GM12875 (cell line): ENCODE results near the gene TMC1.
"Not testable (repeated sequence)": the region's sequence is repeated elsewhere in the genome, so short reads cannot be mapped to it uniquely, and the experiment has no call there.

Source experiments
- H3K4me3 ChIP-seq: one replicate; pipeline ENCODE4 v1.5.1; 2011; ENCODE audit warnings: low read depth, low read length, control low read depth
- TF ChIP-seq, protein P1 (sequence below): IDR thresholded peaks from 2 replicates; pipeline ENCODE4 v1.5.1; 2011; ENCODE audit warnings: low read depth, mild to moderate bottlenecking, control low read depth, inconsistent platforms, low read length, moderate library complexity, borderline replicate concordance; ENCODE audit not compliant: insufficient read depth

Gene TMC1

DNA sequence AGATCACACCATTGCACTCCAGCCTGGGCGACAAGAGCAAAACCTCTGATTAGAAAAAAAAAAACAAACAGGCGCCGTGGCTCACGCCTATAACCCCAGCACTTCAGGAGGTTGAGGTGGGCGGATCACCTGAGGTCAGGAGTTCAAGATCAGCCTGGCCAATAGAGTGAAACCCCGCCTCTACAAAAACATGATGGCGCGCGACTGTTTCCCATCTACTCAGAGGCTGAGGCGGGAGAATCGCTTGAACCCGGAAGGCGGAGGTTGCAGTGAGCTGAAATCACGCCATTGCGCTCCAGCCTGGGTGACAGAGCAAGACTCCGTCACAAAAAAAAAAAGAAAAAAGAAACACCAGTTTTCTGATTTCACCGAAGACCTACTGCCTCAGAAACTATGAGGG, at the start of gene TMC1:
Gene TMC1, plus strand, starts transcription at position 193 of the 400 bp plus-strand sequence. CDS start 127,041 bp downstream, outside the sequence.
- not testable (repeated sequence) for H3K4me3 ChIP-seq

DNA sequence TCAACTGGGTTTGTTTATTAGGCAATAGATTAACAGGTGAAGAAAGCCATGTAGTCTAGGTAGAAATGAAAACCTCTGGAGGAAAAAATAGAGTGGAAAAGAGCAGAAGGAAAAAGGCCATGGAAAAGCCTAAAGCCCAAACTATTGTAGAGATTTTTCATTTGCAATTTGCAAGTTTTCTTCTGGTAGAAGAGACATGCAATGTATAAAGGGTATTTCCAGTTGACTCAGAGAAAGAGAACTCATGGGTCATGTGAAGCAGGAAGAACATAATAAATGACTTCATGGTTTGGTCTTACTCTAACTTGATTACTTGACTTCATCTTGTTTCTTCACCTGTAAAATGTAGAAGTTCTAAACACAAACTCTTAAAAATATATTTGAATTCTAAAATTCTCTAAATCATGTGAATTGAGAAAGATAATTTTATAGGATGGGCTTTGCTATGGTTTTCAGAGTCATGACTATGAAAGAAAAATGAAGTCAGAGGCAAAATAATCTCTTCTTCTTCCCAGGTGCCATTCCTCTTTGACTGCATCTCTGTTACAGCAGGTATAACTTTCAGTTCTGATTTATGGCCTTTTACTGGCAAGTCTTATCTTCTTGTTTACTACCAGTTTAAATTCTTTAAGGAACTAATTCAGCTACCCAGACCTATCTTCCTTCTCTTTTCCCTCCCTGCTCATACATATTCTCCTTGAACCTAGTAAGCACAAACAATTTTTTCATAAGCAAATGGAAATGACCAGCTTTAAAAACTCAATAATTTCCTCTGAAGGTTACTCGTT, 47.7 kb upstream of the TMC1 start:
- H3K4me3 ChIP-seq: no peak overlapping the region
- TF ChIP-seq, protein P1, sequence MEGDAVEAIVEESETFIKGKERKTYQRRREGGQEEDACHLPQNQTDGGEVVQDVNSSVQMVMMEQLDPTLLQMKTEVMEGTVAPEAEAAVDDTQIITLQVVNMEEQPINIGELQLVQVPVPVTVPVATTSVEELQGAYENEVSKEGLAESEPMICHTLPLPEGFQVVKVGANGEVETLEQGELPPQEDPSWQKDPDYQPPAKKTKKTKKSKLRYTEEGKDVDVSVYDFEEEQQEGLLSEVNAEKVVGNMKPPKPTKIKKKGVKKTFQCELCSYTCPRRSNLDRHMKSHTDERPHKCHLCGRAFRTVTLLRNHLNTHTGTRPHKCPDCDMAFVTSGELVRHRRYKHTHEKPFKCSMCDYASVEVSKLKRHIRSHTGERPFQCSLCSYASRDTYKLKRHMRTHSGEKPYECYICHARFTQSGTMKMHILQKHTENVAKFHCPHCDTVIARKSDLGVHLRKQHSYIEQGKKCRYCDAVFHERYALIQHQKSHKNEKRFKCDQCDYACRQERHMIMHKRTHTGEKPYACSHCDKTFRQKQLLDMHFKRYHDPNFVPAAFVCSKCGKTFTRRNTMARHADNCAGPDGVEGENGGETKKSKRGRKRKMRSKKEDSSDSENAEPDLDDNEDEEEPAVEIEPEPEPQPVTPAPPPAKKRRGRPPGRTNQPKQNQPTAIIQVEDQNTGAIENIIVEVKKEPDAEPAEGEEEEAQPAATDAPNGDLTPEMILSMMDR: no peak

DNA sequence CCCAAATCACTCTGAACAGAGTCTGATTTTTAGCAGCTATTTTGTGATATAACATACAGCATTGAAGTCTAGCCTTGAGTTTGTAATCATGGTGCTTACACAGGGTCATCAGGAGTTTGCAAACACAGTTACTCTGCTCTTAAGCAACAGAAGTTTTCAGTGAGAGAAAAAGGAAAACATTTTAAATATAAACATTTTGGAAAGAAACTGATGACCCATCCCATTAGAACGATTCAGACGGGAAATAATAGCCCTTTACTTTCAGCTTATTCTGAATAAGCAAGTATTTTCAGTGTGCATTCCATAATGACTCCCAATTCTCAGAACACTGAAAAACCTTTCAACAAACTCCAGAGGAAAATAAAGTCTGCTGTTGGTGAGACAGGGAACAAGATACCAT, 46.7 kb upstream of the TMC1 start:
- H3K4me3 ChIP-seq: no peak overlapping the region
- TF ChIP-seq, protein P1: no peak

DNA sequence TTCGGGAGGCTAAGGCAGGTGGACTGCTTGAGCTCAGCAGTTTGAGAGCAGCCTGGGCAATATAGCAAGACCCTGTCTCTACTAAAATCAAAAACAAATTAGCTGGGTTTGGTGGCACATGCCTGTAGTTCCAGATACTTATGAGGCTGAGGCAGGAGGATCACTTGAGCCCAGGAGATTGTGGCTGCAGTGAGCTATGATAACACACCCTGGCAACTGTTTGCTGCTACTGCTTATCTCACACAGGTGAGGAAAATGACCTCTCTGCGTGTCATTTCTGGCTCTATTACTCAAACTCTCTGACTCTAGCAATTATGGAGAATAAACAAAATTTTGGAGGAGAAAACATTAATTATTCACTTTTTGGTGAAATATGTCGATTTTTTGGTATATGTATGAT, 45.3 kb upstream of the TMC1 start:
- H3K4me3 ChIP-seq: no peak overlapping the region

DNA sequence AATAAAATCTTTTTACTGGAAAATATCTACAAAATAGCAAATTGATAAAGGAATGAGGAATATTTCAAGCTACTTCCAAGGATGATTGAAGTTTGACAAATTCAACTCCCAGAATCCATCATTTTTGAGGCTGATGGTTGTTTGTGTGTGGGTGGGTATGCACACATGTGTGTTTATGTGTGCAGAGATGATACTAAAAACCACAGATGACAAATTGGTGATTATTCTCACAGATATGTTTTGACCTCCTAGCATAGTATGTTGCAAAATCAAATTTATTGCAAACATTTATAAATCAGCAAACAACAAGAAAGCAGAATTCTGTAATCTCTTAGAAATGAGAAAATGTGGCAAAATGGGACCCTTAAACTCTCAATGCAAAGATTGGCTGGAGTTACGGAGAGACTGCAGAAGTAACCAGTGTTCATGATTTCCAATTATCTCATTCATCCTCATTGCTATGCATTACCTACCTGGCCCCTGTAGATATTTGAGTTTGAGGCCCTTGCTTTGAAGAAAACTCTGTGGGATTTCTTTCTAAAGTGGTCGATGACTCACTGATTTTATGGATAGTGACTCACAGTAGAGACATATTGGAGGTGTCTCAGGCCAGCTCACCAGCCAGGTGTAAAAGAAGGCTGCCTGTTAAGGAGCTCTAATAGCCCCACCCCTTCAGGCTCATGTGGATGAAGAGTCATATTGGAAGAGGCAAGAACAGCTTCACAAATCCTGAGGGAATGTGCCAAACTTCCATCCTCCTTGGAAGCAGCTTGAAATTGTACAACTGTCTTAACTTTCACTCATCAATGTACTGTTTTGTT, 44.6 kb upstream of the TMC1 start:
- H3K4me3 ChIP-seq: no peak overlapping the region
- TF ChIP-seq, protein P1: no peak

More for the DNA sequence above, 45.3 kb upstream of the TMC1 start:
- TF ChIP-seq, protein P1: no peak

DNA sequence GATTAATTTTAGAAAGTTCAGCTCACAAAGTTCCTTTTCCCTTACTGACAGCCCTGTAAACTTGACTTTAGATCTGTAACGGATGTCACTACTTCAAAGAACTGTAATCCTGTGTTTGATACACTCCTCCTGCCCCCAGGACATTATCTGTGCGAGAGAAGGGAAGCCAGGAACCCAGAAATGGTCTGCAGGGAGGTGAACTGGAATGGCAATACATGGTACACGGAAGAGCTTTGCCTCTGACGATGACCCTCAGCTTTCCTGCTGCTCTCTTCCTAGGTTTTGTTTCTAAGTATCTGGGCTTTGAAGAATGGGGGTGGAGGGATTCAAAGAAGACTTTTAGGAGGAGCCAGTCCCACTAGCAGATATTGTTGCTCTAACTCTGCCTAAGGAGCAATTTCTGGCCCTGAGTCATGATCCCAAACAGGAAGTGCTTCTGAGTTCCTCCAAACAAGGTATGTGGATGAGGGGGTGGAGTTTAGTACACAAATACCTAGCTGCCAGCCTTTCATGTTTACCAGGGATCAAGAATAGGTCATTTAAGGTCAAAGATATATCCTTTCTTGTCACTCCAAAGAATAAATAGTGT, 43.4 kb upstream of the TMC1 start:
- H3K4me3 ChIP-seq: no peak overlapping the region
- TF ChIP-seq, protein P1: no peak

DNA sequence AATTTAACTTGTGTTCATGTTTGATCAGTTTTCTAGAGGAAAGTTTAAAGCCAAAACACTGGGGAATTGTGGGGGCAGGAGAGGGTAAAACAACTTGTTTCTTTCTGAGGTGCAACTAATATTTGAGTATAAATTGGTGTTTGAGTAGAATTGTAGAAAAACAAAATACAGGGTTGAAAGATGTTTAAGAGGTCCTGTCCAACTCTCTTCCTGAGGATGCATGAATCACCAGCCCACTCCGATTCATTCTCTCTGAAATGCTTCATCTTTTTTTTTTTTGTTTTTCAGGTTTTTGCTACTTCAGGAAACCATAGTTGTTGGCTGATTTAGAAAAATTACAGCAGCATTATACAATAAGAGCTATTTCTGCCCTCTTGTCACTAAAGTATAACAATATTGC, 42.4 kb upstream of the TMC1 start:
- TF ChIP-seq, protein P1: no peak
- H3K4me3 ChIP-seq: no peak overlapping the region

DNA sequence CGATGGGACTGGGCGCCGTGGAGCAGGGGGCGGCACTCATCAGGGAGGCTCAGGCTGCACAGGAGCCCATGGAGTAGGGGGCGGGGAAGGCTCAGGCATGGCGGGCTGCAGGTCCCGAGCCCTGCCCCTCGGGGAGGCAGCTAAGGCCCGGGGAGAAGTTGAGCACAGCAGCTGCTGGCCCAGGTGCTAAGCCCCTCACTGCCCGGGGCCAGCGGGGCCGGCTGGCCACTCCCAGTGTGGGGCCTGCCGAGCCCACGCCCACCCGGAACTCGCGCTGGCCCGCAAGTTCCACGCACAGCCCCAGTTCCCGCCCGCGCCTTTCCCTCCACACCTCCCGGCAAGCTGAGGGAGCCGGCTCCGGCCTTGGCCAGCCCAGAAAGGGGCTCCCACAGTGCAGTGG, 41.1 kb upstream of the TMC1 start:
- not testable (repeated sequence) for H3K4me3 ChIP-seq
